ENCODE results near the gene C6orf120.

DNA sequence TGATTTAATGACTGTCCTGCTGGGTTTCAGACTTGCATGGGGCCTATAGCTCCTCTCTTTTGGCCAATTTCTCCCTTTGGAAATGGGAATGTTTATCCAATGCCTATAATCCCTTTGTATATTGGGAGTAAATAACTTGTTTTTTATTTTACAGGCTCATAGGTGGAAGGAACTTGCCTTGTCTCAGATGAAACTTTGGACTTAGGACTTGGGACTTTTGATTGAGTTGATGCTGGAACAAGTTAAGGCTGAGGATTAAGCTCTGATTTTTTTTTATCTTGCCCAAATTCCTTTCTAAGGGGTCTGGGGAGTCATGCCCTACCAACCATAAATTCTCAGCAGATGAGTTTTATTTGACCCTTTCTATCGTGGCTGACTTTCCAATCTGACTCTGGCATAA lies 23.6 kb upstream of the C6orf120 start:
- TF ChIP-seq, protein P1, sequence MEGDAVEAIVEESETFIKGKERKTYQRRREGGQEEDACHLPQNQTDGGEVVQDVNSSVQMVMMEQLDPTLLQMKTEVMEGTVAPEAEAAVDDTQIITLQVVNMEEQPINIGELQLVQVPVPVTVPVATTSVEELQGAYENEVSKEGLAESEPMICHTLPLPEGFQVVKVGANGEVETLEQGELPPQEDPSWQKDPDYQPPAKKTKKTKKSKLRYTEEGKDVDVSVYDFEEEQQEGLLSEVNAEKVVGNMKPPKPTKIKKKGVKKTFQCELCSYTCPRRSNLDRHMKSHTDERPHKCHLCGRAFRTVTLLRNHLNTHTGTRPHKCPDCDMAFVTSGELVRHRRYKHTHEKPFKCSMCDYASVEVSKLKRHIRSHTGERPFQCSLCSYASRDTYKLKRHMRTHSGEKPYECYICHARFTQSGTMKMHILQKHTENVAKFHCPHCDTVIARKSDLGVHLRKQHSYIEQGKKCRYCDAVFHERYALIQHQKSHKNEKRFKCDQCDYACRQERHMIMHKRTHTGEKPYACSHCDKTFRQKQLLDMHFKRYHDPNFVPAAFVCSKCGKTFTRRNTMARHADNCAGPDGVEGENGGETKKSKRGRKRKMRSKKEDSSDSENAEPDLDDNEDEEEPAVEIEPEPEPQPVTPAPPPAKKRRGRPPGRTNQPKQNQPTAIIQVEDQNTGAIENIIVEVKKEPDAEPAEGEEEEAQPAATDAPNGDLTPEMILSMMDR (IDR thresholded peaks at IDR 0.05) = no peak
- no peak for TF ChIP-seq SIN3A (IDR thresholded peaks at IDR 0.05; ENCODE audit: borderline replicate concordance, insufficient read depth, low read depth, low read length)
- TF ChIP-seq POLR2AphosphoS5 (IDR thresholded peaks at IDR 0.05; ENCODE audit: low read depth, low read length) = no peak

All from Panc1 (cell line).